HepG2 (cell line): ENCODE data around the gene TTC23L. TPM values are rescaled to one million over a fixed set of nuclear protein-coding genes. Genes with fewer than 3 reads are reported as not detected.

ENCODE experiments used
- ATF6 ChIP-seq: sonication (generic); formaldehyde crosslinking; conservative IDR thresholded peaks from 2 replicates; pipeline ENCODE4 v1.4.0; 2020; ENCODE audit warnings: missing genetic modification reagents
- ELF1 ChIP-seq: sonication (generic); formaldehyde crosslinking; IDR thresholded peaks from 2 replicates; pipeline ENCODE4 v1.4.0; 2020; ENCODE audit warnings: missing genetic modification reagents
- HMGXB4 ChIP-seq, 2 experiments: sonication (generic) in 1 of 2; formaldehyde crosslinking in 1 of 2; IDR thresholded peaks; 2 replicates each; pipeline versions ENCODE4 v1.4.0 to v1.6.1; 2018 to 2020; ENCODE audit warnings: missing genetic modification reagents in 2 of 2, borderline replicate concordance in 1 of 2, low read depth in 1 of 2, mild to moderate bottlenecking in 1 of 2, missing biosample characterization in 1 of 2
- ISX ChIP-seq: sonication (generic); formaldehyde crosslinking; conservative IDR thresholded peaks from 2 replicates; pipeline ENCODE4 v1.5.0; 2020; ENCODE audit warnings: missing genetic modification reagents
- NFIB ChIP-seq: sonication (generic); formaldehyde crosslinking; IDR thresholded peaks from 2 replicates; pipeline ENCODE4 v1.9.0; 2021; ENCODE audit warnings: missing genetic modification reagents, mild to moderate bottlenecking, borderline replicate concordance
- NR2F1 ChIP-seq, 2 experiments: fragments of 450-650 bp in 1 of 2; formaldehyde crosslinking in 1 of 2; IDR thresholded peaks; 2 replicates each; pipeline versions ENCODE4 v1.5.0 to v1.6.1; 2016 to 2020; ENCODE audit warnings: mild to moderate bottlenecking in 1 of 2, missing compliant biosample characterization in 1 of 2, missing genetic modification reagents in 1 of 2, moderate library complexity in 1 of 2
- REPIN1 ChIP-seq: sonication (generic); formaldehyde crosslinking; IDR thresholded peaks from 2 replicates; pipeline ENCODE4 v1.8.0; 2022; ENCODE audit warnings: missing genetic modification reagents, low read depth, mild to moderate bottlenecking, borderline replicate concordance
- RXRB ChIP-seq: IDR thresholded peaks from 2 replicates; pipeline ENCODE4 v1.6.1; 2016; ENCODE audit warnings: borderline replicate concordance, missing genetic modification reagents, missing compliant biosample characterization
- SMAD3 ChIP-seq: sonication (generic); formaldehyde crosslinking; IDR thresholded peaks from 2 replicates; pipeline ENCODE4 v1.4.0; 2020; ENCODE audit warnings: missing genetic modification reagents
- SNAPC5 ChIP-seq: sonication (generic); formaldehyde crosslinking; IDR thresholded peaks from 2 replicates; pipeline ENCODE4 v1.8.1; 2023; ENCODE audit warnings: mild to moderate bottlenecking, missing genetic modification reagents, borderline replicate concordance
- SOX6 ChIP-seq, 2 experiments: fragments of 450-650 bp in 1 of 2; sonication (generic) in 1 of 2; formaldehyde crosslinking in 1 of 2; IDR thresholded peaks; 2 replicates each; pipeline versions ENCODE4 v1.4.0 to v1.6.1; 2017 to 2020; ENCODE audit warnings: antibody characterized with exemption in 1 of 2, mild to moderate bottlenecking in 1 of 2, missing genetic modification reagents in 1 of 2
- ZNF354B ChIP-seq: sonication (generic); formaldehyde crosslinking; IDR thresholded peaks from 2 replicates; pipeline ENCODE4 v1.8.0; 2022; ENCODE audit warnings: mild to moderate bottlenecking, missing genetic modification reagents
- ZNF597 ChIP-seq: sonication (generic); formaldehyde crosslinking; IDR thresholded peaks from 2 replicates; pipeline ENCODE4 v1.5.0; 2020; ENCODE audit warnings: missing genetic modification reagents
- ZNF720 ChIP-seq: sonication (generic); formaldehyde crosslinking; IDR thresholded peaks from 2 replicates; pipeline ENCODE4 v1.4.0; 2020; ENCODE audit warnings: missing genetic modification reagents
- ZNF770 ChIP-seq: sonication (generic); formaldehyde crosslinking; IDR thresholded peaks from 2 replicates; pipeline ENCODE4 v1.5.0; 2020; ENCODE audit warnings: mild to moderate bottlenecking, missing genetic modification reagents
- ZXDC ChIP-seq: sonication (generic); formaldehyde crosslinking; IDR thresholded peaks from 2 replicates; pipeline ENCODE4 v1.5.0; 2020; ENCODE audit warnings: mild to moderate bottlenecking, missing genetic modification reagents
- polyA plus RNA-seq, 8 experiments: library from polyadenylated mRNA; depleted of rRNA in 3 of 8; stranded (reverse) in 7 of 8; unstranded in 1 of 8; fragments of >200 nt; fragmentation: Illumina TruSeq in 4 of 8; extraction: Trizol in 4 of 8; gene quantifications; 2 replicates each; pipeline versions ENCODE4 v1.2.1 to v1.2.3, GENCODE V29; 2011 to 2016; ENCODE audit warnings: low read depth in 4 of 8, missing spikeins in 1 of 8, mixed read lengths in 1 of 8; ENCODE audit not compliant: insufficient read depth in 1 of 8
- total RNA-seq, 5 experiments: library from RNA; depleted of rRNA; stranded (reverse); fragments of >200 nt; fragmentation: Illumina TruSeq; extraction: Trizol; gene quantifications; 2 replicates each; pipeline ENCODE4 v1.2.3, GENCODE V29; 2016; ENCODE audit warnings: low read depth in 1 of 5

The TTC23L gene
- total and polyA plus RNA-seq, 2 of the 13 experiments (the other 11 are each of a cell fraction or from before 2014, with no cell fraction given), result 0.37 to 1.4 TPM

GRCh38 chr5:34838785-34839714 is at the start of gene TTC23L (continued):
- TF ChIP-seq NR2F1 (CRISPR knock-in tag; IDR thresholded peaks at IDR 0.05) (peak; percentile 24 to 35; a peak in 1 of 4 replicates), SOX6 (IDR thresholded peaks at IDR 0.05) (no peak), SOX6 (CRISPR knock-in tag; IDR thresholded peaks at IDR 0.05) (peak; percentile 90), ZNF354B (no peak), NFIB (no peak), ZNF597 (no peak), ZXDC (no peak), ZNF770 (CRISPR knock-in tag) (peak; percentile 91), ISX (CRISPR knock-in tag) (no peak), RXRB (CRISPR knock-in tag) (peak; percentile 70; the same call in 1 of the 2 replicates), ATF6 (CRISPR knock-in tag) (no peak), SMAD3 (CRISPR knock-in tag) (peak; percentile 45; the same call in 1 of the 2 replicates), SNAPC5 (CRISPR knock-in tag) (0 out of 2 replicates have a peak, but pooled peaks have one; percentile 64), ELF1 (CRISPR knock-in tag) (peak; percentile 93), ZNF720 (no peak), REPIN1 (CRISPR knock-in tag) (peak; percentile 95), HMGXB4 (CRISPR knock-in tag; IDR thresholded peaks at IDR 0.05; ENCODE audit: borderline replicate concordance in 1 of 2, low read depth in 1 of 2) (peak; percentile 85 to 93)
